GM19351 (cell line): ENCODE measurements around the gene ACTRT2.

Experiments
- ATAC-seq: cut with Tn5 transposase; IDR thresholded peaks from one replicate; pipeline ENCODE4 v1.9.1; 2021; ENCODE audit warnings: mild to moderate bottlenecking, moderate library complexity; ENCODE audit not compliant: unreplicated experiment

ACTRT2 gene

GRCh38 chr1:3050603-3051002, 29.3 kb downstream of the ACTRT2 start:
- ATAC-seq = no peak

- no peak for ATAC-seq
Observed at GRCh38 chr1:3051270-3052268, 30.3 kb downstream of the ACTRT2 start.

- no peak for ATAC-seq
Observed at GRCh38 chr1:3052501-3052900, 31.2 kb downstream of the ACTRT2 start.

- ATAC-seq = no peak
Observed at GRCh38 chr1:3053366-3053980, 32.2 kb downstream of the ACTRT2 start.

GRCh38 chr1:3053986-3054385, 32.7 kb downstream of the ACTRT2 start:
- ATAC-seq = no peak

- ATAC-seq = no peak
Observed at GRCh38 chr1:3054474-3054873, 33.2 kb downstream of the ACTRT2 start.

- no peak for ATAC-seq
Observed at GRCh38 chr1:3055051-3055450, 33.8 kb downstream of the ACTRT2 start.

GRCh38 chr1:3056641-3057040, 35.4 kb downstream of the ACTRT2 start:
- no peak for ATAC-seq

- ATAC-seq = no peak
Observed at GRCh38 chr1:3058263-3059030, 37.2 kb downstream of the ACTRT2 start.

GRCh38 chr1:3060127-3060526, 38.9 kb downstream of the ACTRT2 start:
- no peak for ATAC-seq

- ATAC-seq = no peak
Observed at GRCh38 chr1:3060601-3061551, 39.6 kb downstream of the ACTRT2 start.

GRCh38 chr1:3061566-3061965, 40.3 kb downstream of the ACTRT2 start:
- ATAC-seq = no peak

- ATAC-seq = no peak
Observed at GRCh38 chr1:3061981-3062615, 40.8 kb downstream of the ACTRT2 start.

- ATAC-seq = no peak
Observed at GRCh38 chr1:3062616-3063378, 41.5 kb downstream of the ACTRT2 start.

GRCh38 chr1:3063379-3064295, 42.4 kb downstream of the ACTRT2 start:
- ATAC-seq = no peak

GRCh38 chr1:3064296-3064850, 43.1 kb downstream of the ACTRT2 start:
- ATAC-seq = no peak

GRCh38 chr1:3064901-3065300, 43.6 kb downstream of the ACTRT2 start:
- ATAC-seq = no peak

GRCh38 chr1:3065396-3065795, 44.1 kb downstream of the ACTRT2 start:
- no peak for ATAC-seq
